SU-DHL-6 (cell line): ENCODE results near the gene ANO9.
"Not testable (repeated sequence)": the region's sequence is repeated elsewhere in the genome, so short reads cannot be mapped to it uniquely, and the experiment has no call there.

Experiments
- H2AFZ ChIP-seq: fragments of 200-600 bp; sonication (generic); 2 replicates; pipeline ENCODE4 v1.6.1; 2014; ENCODE audit warnings: low read depth, mild to moderate bottlenecking, moderate library complexity, mixed read lengths, antibody characterized with exemption, low read length; ENCODE audit not compliant: severe bottlenecking
- H3F3A ChIP-seq: fragments of 200-600 bp; shearing (Covaris generic); 2 replicates; pipeline ENCODE4 v1.6.0; 2016; ENCODE audit warnings: antibody characterized with exemption, mild to moderate bottlenecking; ENCODE audit not compliant: insufficient read depth
- H3K27ac ChIP-seq: fragments of 200-600 bp; sonication (generic); 2 replicates; pipeline ENCODE4 v1.5.1; 2016; ENCODE audit warnings: low read depth, mild to moderate bottlenecking, low read length, moderate library complexity, mixed read lengths
- H3K27me3 ChIP-seq: fragments of 200-600 bp; sonication (generic), shearing (Covaris generic); 2 replicates; pipeline ENCODE4 v1.6.0; 2014; ENCODE audit warnings: mild to moderate bottlenecking, low read length
- H3K36me3 ChIP-seq: fragments of 200-600 bp; sonication (generic); 2 replicates; pipeline ENCODE4 v1.6.1; 2014; ENCODE audit warnings: mild to moderate bottlenecking, low read length, mixed read lengths
- H3K4me2 ChIP-seq: fragments of 300-600, 200-600 bp; shearing (Covaris generic), sonication (generic); 2 replicates; pipeline ENCODE4 v1.6.0; 2014; ENCODE audit warnings: low read length, low read depth, mild to moderate bottlenecking; ENCODE audit not compliant: poor library complexity, severe bottlenecking
- H3K4me3 ChIP-seq: fragments of 200-600 bp; sonication (generic); 2 replicates; pipeline ENCODE4 v1.5.1; 2014; ENCODE audit warnings: antibody characterized with exemption, low read length, mild to moderate bottlenecking, mixed read lengths; ENCODE audit not compliant: insufficient read depth, poor library complexity, severe bottlenecking
- H3K79me2 ChIP-seq: fragments of 200-600 bp; sonication (generic); 2 replicates; pipeline ENCODE4 v1.6.1; 2014; ENCODE audit warnings: mild to moderate bottlenecking, low read length, moderate library complexity; ENCODE audit not compliant: insufficient read depth
- H3K9ac ChIP-seq: fragments of 200-600 bp; sonication (generic); 2 replicates; pipeline ENCODE4 v1.7.0; 2014; ENCODE audit warnings: mild to moderate bottlenecking, low read length
- H3K9me2 ChIP-seq: fragments of 200-600 bp; sonication (generic); replicated peaks from 2 replicates; pipeline ENCODE4 v1.6.1; 2014; ENCODE audit warnings: low read length; ENCODE audit not compliant: insufficient read depth
- H3K9me3 ChIP-seq: fragments of 200-600 bp; sonication (generic); 2 replicates; pipeline ENCODE4 v1.6.1; 2014; ENCODE audit warnings: low read length, mixed read lengths; ENCODE audit not compliant: insufficient read depth
- H4K20me1 ChIP-seq: fragments of 200-600 bp; sonication (generic); 2 replicates; pipeline ENCODE4 v1.6.1; 2014; ENCODE audit warnings: low read depth, mild to moderate bottlenecking, antibody characterized with exemption, low read length, moderate library complexity, mixed read lengths
- CTCF ChIP-seq: fragments of 200-600 bp; sonication (generic); IDR thresholded peaks from one replicate; pipeline ENCODE4 v1.5.1; 2017; ENCODE audit warnings: antibody characterized with exemption, mild to moderate bottlenecking, low read length, moderate library complexity; ENCODE audit not compliant: insufficient read depth, poor library complexity, severe bottlenecking
- EZH2phosphoT487 ChIP-seq: fragments of 200-600 bp; sonication (generic), shearing (Covaris generic); conservative IDR thresholded peaks from 2 replicates; pipeline ENCODE4 v1.6.1; 2018; ENCODE audit warnings: mild to moderate bottlenecking, antibody characterized with exemption, low read length, moderate library complexity, mixed read lengths

The ANO9 gene

GRCh38 chr11:412641-413119, 29.1 kb downstream of the ANO9 start:
- H3K4me2 ChIP-seq, result no peak overlapping the region

GRCh38 chr11:411520-411919, 30.3 kb downstream of the ANO9 start:
- H3K27ac ChIP-seq, H3K79me2 ChIP-seq, H3K27me3 ChIP-seq, H3K36me3 ChIP-seq, H3K4me2 ChIP-seq, H3K9ac ChIP-seq, H3F3A ChIP-seq, H3K9me2 ChIP-seq, H4K20me1 ChIP-seq, H3K4me3 ChIP-seq, H2AFZ ChIP-seq, H3K9me3 ChIP-seq: not testable (repeated sequence)

More at GRCh38 chr11:412641-413119, 29.1 kb downstream of the ANO9 start:
- H3K4me3 ChIP-seq, result no peak overlapping the region
- no peaks in the 10 kb centered on the region for H3F3A ChIP-seq
- TF ChIP-seq CTCF (no peak), EZH2phosphoT487 (no peak)
- no peaks in the 10 kb centered on the region for H3K27me3 ChIP-seq
- no peaks in the 10 kb centered on the region for H3K9me2 ChIP-seq
- no peak overlapping the region for H3K9ac ChIP-seq
- no peaks in the 10 kb centered on the region for H3K36me3 ChIP-seq
- H4K20me1 ChIP-seq, result no peaks in the 10 kb centered on the region
- no peak overlapping the region for H2AFZ ChIP-seq
- H3K9me3 ChIP-seq, result no peaks in the 10 kb centered on the region
- H3K79me2 ChIP-seq, result no peaks in the 10 kb centered on the region
- no peak overlapping the region for H3K27ac ChIP-seq

GRCh38 chr11:410711-411110, 31.1 kb downstream of the ANO9 start:
- not testable (repeated sequence) for H3K36me3 ChIP-seq, H3K27me3 ChIP-seq, H3K4me3 ChIP-seq

GRCh38 chr11:409600-410483, 32.0 kb downstream of the ANO9 start:
- no peaks in the 10 kb centered on the region for H3F3A ChIP-seq
- TF ChIP-seq CTCF (no peak), EZH2phosphoT487 (no peak)
- H3K4me3 ChIP-seq, result no peak overlapping the region
- no peaks in the 10 kb centered on the region for H3K9me3 ChIP-seq
- no peak overlapping the region for H2AFZ ChIP-seq
- no peaks in the 10 kb centered on the region for H4K20me1 ChIP-seq
- H3K9ac ChIP-seq, result no peak overlapping the region
- no peaks in the 10 kb centered on the region for H3K36me3 ChIP-seq
- H3K4me2 ChIP-seq, result no peak overlapping the region
- no peak overlapping the region for H3K27ac ChIP-seq
- no peaks in the 10 kb centered on the region for H3K79me2 ChIP-seq
- no peaks in the 10 kb centered on the region for H3K9me2 ChIP-seq
- no peaks in the 10 kb centered on the region for H3K27me3 ChIP-seq

More at GRCh38 chr11:410711-411110, 31.1 kb downstream of the ANO9 start:
- not testable (repeated sequence) for H4K20me1 ChIP-seq, H2AFZ ChIP-seq, H3K4me2 ChIP-seq, H3K79me2 ChIP-seq, H3K27ac ChIP-seq, H3K9ac ChIP-seq, H3F3A ChIP-seq, H3K9me2 ChIP-seq, H3K9me3 ChIP-seq
